Parathyroid adenoma (tissue), 2 donors: ENCODE measurements around the gene DSP.
A peak's percentile ranks its signal among the peaks of the same experiment; 100 is the strongest.

Source experiments
- H2AFZ ChIP-seq: fragments of 300-600 bp; sonication (generic); one replicate; pipeline ENCODE4 v1.7.0; 2017; ENCODE audit warnings: antibody characterized with exemption, mild to moderate bottlenecking
- H3K27ac ChIP-seq: fragments of 300-600 bp; sonication (generic); one replicate; pipeline ENCODE4 v1.7.0; 2017
- H3K27me3 ChIP-seq: fragments of 300-600 bp; sonication (generic); one replicate; pipeline ENCODE4 v1.7.0; 2017; ENCODE audit warnings: low read length; ENCODE audit not compliant: control insufficient read depth, insufficient read depth
- H3K36me3 ChIP-seq: fragments of 300-600 bp; sonication (generic); one replicate; pipeline ENCODE4 v1.7.0; 2017; ENCODE audit warnings: low read length; ENCODE audit not compliant: control insufficient read depth, insufficient read depth
- H3K4me1 ChIP-seq: fragments of 300-600 bp; sonication (generic); one replicate; pipeline ENCODE4 v1.7.0; 2017; ENCODE audit warnings: control low read depth
- H3K4me2 ChIP-seq: fragments of 300-600 bp; sonication (generic); one replicate; pipeline ENCODE4 v1.7.0; 2017; ENCODE audit warnings: low read length
- H3K4me3 ChIP-seq: fragments of 300-600 bp; sonication (generic); one replicate; pipeline ENCODE4 v1.7.0; 2017; ENCODE audit warnings: low read depth, low read length
- H3K79me2 ChIP-seq: fragments of 300-600 bp; sonication (generic); one replicate; pipeline ENCODE4 v1.7.0; 2017; ENCODE audit warnings: control low read depth
- H3K9ac ChIP-seq: fragments of 300-600 bp; sonication (generic); one replicate; pipeline ENCODE4 v1.7.0; 2017; ENCODE audit warnings: mild to moderate bottlenecking
- H3K9me3 ChIP-seq: fragments of 300-600 bp; sonication (generic); one replicate; pipeline ENCODE4 v1.7.0; 2017; ENCODE audit warnings: low read length; ENCODE audit not compliant: control insufficient read depth
- TF ChIP-seq, protein P1 (sequence below): fragments of 300-600 bp; sonication (generic); IDR thresholded peaks from one replicate; pipeline ENCODE4 v1.7.0; 2017; ENCODE audit warnings: antibody characterized with exemption, mild to moderate bottlenecking
- donor health status: primary hyperparathyroidism.

DSP gene

DNA sequence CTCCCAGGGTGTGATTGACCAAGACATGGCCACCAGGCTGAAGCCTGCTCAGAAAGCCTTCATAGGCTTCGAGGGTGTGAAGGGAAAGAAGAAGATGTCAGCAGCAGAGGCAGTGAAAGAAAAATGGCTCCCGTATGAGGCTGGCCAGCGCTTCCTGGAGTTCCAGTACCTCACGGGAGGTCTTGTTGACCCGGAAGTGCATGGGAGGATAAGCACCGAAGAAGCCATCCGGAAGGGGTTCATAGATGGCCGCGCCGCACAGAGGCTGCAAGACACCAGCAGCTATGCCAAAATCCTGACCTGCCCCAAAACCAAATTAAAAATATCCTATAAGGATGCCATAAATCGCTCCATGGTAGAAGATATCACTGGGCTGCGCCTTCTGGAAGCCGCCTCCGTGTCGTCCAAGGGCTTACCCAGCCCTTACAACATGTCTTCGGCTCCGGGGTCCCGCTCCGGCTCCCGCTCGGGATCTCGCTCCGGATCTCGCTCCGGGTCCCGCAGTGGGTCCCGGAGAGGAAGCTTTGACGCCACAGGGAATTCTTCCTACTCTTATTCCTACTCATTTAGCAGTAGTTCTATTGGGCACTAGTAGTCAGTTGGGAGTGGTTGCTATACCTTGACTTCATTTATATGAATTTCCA, 43.9 kb downstream of the DSP start:
- no peaks in the 10 kb centered on the region for H3K9me3 ChIP-seq
- no peak overlapping the region for H3K9ac ChIP-seq
- no peak overlapping the region for H3K27ac ChIP-seq
- H3K4me3 ChIP-seq, result no peak overlapping the region
- no peaks in the 10 kb centered on the region for H3K27me3 ChIP-seq
- H2AFZ ChIP-seq, result no peak overlapping the region
- no peaks in the 10 kb centered on the region for H3K36me3 ChIP-seq
- H3K79me2 ChIP-seq, result peaks cover 5% of the 10 kb centered on the region
- H3K4me2 ChIP-seq, result no peak overlapping the region
- TF ChIP-seq, protein P1, sequence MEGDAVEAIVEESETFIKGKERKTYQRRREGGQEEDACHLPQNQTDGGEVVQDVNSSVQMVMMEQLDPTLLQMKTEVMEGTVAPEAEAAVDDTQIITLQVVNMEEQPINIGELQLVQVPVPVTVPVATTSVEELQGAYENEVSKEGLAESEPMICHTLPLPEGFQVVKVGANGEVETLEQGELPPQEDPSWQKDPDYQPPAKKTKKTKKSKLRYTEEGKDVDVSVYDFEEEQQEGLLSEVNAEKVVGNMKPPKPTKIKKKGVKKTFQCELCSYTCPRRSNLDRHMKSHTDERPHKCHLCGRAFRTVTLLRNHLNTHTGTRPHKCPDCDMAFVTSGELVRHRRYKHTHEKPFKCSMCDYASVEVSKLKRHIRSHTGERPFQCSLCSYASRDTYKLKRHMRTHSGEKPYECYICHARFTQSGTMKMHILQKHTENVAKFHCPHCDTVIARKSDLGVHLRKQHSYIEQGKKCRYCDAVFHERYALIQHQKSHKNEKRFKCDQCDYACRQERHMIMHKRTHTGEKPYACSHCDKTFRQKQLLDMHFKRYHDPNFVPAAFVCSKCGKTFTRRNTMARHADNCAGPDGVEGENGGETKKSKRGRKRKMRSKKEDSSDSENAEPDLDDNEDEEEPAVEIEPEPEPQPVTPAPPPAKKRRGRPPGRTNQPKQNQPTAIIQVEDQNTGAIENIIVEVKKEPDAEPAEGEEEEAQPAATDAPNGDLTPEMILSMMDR, result no peak
- H3K4me1 ChIP-seq, result peaks cover 5% of the 10 kb centered on the region

DNA sequence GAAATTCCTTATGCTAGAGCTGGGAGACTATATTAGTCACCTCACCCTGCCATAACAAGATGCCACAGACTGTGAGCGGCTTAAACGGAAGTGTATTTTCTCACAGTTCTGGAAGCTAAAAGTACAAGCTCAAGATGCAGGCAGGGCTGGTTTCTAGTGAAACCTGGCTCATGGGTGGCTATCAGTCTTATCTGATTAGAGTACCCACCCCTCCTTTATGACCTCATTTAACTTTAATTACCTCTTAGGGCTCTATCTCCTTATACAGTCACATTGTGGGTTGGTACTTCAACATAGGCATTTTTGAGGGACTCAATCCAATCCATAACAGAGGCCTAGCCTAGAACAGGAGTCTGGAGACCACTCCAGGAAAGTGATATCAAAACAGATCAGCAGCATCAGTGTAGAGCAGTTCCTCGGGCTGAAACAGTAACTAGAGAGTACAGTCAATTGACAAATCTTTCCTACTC, 46.2 kb downstream of the DSP start:
- Histone ChIP-seq H3K27ac (no peak overlapping the region), H3K4me2 (no peak overlapping the region), H3K4me3 (no peak overlapping the region), H3K9ac (no peak overlapping the region), H3K4me1 (peaks cover 3% of the 10 kb centered on the region), H3K79me2 (peaks cover 5% of the 10 kb centered on the region), H2AFZ (no peak overlapping the region), H3K27me3 (no peaks in the 10 kb centered on the region), H3K36me3 (no peaks in the 10 kb centered on the region), H3K9me3 (no peaks in the 10 kb centered on the region)
- TF ChIP-seq, protein P1, result no peak

DNA sequence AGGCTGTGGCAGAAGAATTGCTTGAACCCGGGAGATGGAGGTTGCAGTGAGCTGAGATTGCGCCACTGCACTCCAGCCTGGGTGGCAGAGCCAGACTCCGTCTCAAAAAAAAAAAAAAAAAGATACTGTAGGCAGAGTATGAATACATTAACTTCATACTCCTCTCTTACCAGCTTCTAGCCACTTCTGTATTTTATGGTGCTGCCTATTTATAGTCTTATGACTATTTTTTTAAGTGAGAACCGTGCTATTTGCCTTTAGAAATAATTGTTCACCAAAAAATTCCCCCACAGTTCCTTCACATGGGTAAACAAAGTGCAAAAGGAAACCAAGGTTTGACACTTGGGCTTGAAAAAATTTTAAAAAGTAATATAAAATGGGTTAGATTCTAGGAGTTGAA, 47.0 kb downstream of the DSP start:
- Histone ChIP-seq H3K27ac (no peak overlapping the region), H3K36me3 (no peaks in the 10 kb centered on the region), H3K9me3 (no peaks in the 10 kb centered on the region), H3K9ac (no peak overlapping the region), H3K27me3 (no peaks in the 10 kb centered on the region), H3K4me3 (no peak overlapping the region), H3K79me2 (peaks cover 5% of the 10 kb centered on the region), H3K4me2 (no peak overlapping the region), H2AFZ (no peak overlapping the region), H3K4me1 (peaks cover 3% of the 10 kb centered on the region)
- TF ChIP-seq, protein P1, result no peak

DNA sequence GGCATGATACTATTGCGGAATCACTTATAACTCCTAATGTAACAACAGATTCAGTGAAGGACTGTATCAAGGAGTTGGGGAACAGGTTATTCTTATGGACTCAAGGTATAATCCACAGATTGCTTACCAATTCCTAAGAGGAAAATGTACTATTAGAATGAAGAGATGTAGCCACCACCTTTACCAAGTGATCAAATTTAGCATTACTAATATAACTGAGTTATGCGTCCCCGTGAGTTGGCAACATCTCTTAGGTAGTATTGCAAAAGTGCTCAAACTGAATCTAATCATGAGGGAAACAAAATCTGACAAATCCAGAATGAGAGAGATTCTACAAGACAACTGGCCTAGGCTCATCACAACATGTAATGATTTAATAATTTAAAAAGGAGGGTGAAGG, 47.8 kb downstream of the DSP start:
- Histone ChIP-seq H3K79me2 (peaks cover 5% of the 10 kb centered on the region), H2AFZ (peak overlapping the region; percentile 93), H3K4me3 (peak overlapping the region; percentile 90), H3K36me3 (no peaks in the 10 kb centered on the region), H3K9ac (no peak overlapping the region), H3K27ac (no peak overlapping the region), H3K27me3 (no peaks in the 10 kb centered on the region), H3K4me2 (no peak overlapping the region), H3K9me3 (no peaks in the 10 kb centered on the region), H3K4me1 (peaks cover 3% of the 10 kb centered on the region)
- TF ChIP-seq, protein P1, result no peak
